Measurements from ENCODE around the gene LPP. TPM values are rescaled to one million over a fixed set of nuclear protein-coding genes. Genes with fewer than 3 reads are reported as not detected.

LPP gene
- total RNA-seq, 1 experiment from 2014 or later = 54.0 TPM

- H3K27me3 ChIP-seq (ENCODE audit: insufficient read depth, low read length) = no peaks in the 10 kb centered on the region
- H3K27ac ChIP-seq (ENCODE audit: low read depth, low read length) = no peak overlapping the region
- no peaks in the 10 kb centered on the region for H3K9me3 ChIP-seq (ENCODE audit: control insufficient read depth in 1 of 2, insufficient read depth in 1 of 2, low read depth in 1 of 2, low read length in 2 of 2)
- RAD21 ChIA-PET (ENCODE audit: low non-redundant PET in 1 of 2, low total read pairs in 2 of 2, uncharacterized antibody in 2 of 2, unreplicated experiment in 2 of 2) = no interaction called here
- no peaks in the 10 kb centered on the region for H3K36me3 ChIP-seq (ENCODE audit: control insufficient read depth in 1 of 2, insufficient read depth in 2 of 2, low read length in 2 of 2)
- H4K20me1 ChIP-seq (ENCODE audit: insufficient read depth) = no peaks in the 10 kb centered on the region
- intact Hi-C loops (cut with micrococcal nuclease) = no loop called here
- TF ChIP-seq POLR2AphosphoS5 (IDR thresholded peaks at IDR 0.05; ENCODE audit: low read depth, low read length) (no peak), SP1 (IDR thresholded peaks at IDR 0.05; ENCODE audit: low read depth) (no peak), ATF3 (IDR thresholded peaks at IDR 0.05) (no peak), EZH2 (IDR thresholded peaks at IDR 0.05) (no peak), REST (IDR thresholded peaks at IDR 0.05; ENCODE audit: low read depth) (no peak), FOSL1 (IDR thresholded peaks at IDR 0.05; ENCODE audit: low read depth) (no peak), POLR2A (IDR thresholded peaks at IDR 0.05; ENCODE audit: borderline replicate concordance, extremely low read depth, insufficient read depth, insufficient read length) (no peak), CBX3 (IDR thresholded peaks at IDR 0.05; ENCODE audit: low read depth) (no peak), CTCF (IDR thresholded peaks at IDR 0.05 in 2 of 3, conservative IDR thresholded peaks at IDR 0.05 in 1 of 3; ENCODE audit: borderline replicate concordance in 1 of 3, insufficient read depth in 1 of 3, low read depth in 2 of 3, low read length in 2 of 3) (no peak), EZH2phosphoT487 (IDR thresholded peaks at IDR 0.05; ENCODE audit: borderline replicate concordance) (no peak), SRF (IDR thresholded peaks at IDR 0.05; ENCODE audit: low read depth) (no peak), ZNF274 (IDR thresholded peaks at IDR 0.05; ENCODE audit: low read depth, low read length) (no peak), EGR1 (IDR thresholded peaks at IDR 0.05; ENCODE audit: low read depth) (no peak), MAX (IDR thresholded peaks at IDR 0.05) (no peak), CEBPB (IDR thresholded peaks at IDR 0.05; ENCODE audit: low read depth) (no peak), ZBTB33 (IDR thresholded peaks at IDR 0.05; ENCODE audit: extremely low read depth, insufficient replicate concordance, low read length) (no peak), TCF7L2 (IDR thresholded peaks at IDR 0.05; ENCODE audit: borderline replicate concordance, extremely low read depth, insufficient read depth, insufficient read length) (no peak)
- H3K4me2 ChIP-seq (ENCODE audit: low read length) = no peak overlapping the region
- no peaks in the 10 kb centered on the region for H3K79me2 ChIP-seq (ENCODE audit: insufficient read depth, low read length)
- POLR2A ChIA-PET = no interaction called here
- CTCF ChIA-PET = no interaction called here
- peaks cover 0 to 3% of the 10 kb centered on the region in 2 experiments; a peak in 1 of 4 replicates for H3K4me1 ChIP-seq (ENCODE audit: control insufficient read depth in 1 of 2, insufficient read depth in 2 of 2, low read length in 2 of 2)
- no peaks in the 10 kb centered on the region for H3K9me2 ChIP-seq (ENCODE audit: insufficient read depth)
- no peak for ATAC-seq
- no peak overlapping the region for H3K4me3 ChIP-seq (replicated peaks in 1 of 2; ENCODE audit: low read depth in 1 of 2, low read length in 2 of 2)
- BruUV-seq (replicated peaks) = no TSS peak
- H3K9ac ChIP-seq (ENCODE audit: low read length) = no peak overlapping the region
- DNase-seq (ENCODE audit: low read depth, low spot score) = no peak
- H2AFZ ChIP-seq (ENCODE audit: low read depth, low read length, poor library complexity, severe bottlenecking) = no peak overlapping the region
These were observed 27.7 kb upstream of the LPP start for GRCh38 chr3:188126276-188126675.
